A375 (cell line): Measurements from ENCODE around the gene CWF19L1. TPM values are rescaled to one million over a fixed set of nuclear protein-coding genes. Genes with fewer than 3 reads are reported as not detected.

Experiments used
- small RNA-seq: library from RNA; depleted of rRNA; stranded (forward); fragments of <200 nt; gene quantifications from one replicate; pipeline ENCODE3, GENCODE V24; 2014
- total RNA-seq: library from RNA; depleted of rRNA; stranded (reverse); fragments of >200 nt; shearing (Covaris generic); gene quantifications from 2 replicates; pipeline ENCODE4 v1.2.3, GENCODE V29; 2014; rRNA removed

CWF19L1 gene
- 30.1 and 32.4 TPM in 2 replicates for total RNA-seq

DNA sequence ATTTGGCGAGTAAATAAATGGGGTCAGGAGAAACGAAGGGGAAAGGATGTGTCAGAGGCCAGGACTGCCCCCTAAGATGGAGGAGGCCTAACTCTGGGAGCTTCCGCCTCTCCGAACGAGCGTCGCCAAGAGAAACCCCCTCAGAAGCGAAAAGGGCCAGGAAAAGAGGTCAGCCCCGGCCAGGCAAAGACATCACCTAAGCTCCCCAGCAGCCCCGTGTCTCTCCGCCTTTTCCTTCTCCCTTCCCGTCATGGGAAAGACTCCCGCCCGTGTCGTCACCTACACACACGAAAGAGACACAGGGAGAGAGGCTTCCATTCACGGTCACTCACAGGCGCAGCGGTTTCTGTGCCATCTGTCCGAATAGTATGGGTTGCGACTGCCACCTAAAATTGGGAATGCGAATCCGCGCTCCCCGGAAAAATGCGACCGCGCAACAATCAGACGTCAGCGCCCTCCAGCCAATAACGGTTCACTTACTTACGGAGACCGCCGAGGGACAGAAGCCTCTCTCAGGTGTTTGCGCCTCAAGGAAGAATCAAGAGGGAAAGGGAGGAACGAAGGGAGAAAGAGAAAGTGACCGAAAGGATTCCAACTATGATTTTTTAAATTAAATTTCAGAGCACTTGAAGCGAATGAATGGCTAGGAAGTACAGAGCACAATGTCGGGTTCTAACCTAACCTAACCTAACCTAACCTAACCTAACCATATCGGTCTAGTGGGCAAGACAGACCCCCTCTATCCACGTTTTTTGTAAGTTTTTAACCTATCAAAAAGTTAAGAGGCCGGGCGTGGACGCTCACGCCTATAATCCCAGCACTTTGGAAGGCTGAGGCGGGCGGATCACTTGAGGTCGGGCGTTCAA lies at the start of gene CWF19L1:
Gene CWF19L1 (minus strand): TSS at position 400 of the 866 bp plus-strand sequence. CDS start 45 bp downstream, at position 355.

DNA sequence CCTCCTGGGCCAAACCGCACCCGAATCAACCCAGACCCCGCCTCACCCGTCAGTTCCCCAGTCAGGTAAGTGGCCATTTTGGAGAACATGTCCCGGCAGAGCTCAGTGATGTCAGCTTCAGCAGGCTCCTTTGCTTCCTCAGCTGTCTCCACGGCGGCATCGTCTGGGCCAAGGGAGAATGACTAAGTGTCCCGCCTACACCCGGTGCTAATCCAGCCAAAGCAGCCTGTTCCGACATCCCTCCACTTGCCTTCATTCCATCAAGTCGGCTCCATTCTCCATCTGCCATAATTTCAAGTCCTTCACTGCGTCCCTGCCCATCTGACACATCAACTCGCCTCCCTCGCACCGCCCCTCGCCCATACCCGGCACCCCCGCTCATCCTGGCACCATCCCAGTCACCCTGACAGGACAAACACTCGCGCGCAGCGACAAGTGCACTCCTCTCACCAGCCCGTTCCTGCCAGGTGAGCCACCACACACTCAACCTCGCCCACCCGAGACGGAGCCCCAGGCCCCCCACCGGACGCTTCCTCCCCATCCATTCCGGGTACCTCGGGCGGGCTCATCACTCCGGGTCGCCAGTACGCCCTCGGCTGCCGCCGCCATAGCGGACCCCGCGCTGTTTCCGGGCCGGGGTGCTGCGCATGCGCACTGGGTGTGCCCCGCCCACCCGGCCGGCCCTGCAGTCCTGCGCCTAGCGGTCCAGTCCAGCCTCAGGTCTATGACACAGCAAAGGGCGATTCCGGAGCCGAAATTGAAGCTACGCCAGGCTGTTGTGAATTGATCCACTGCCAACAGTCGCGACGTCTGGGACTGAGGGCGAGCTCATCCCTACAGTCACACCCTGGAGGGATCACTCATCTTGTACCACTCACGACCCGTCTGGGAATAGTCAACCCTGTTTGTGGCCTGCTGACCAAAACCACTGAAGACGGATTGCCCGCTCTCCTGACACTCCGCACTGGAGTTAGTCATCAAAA lies 18.9 kb upstream of the CWF19L1 start, which contains the start of gene BLOC1S2:
Gene BLOC1S2 (minus strand): TSS at position 630 of the 983 bp plus-strand sequence. CDS start 21 bp downstream, at position 609.

DNA sequence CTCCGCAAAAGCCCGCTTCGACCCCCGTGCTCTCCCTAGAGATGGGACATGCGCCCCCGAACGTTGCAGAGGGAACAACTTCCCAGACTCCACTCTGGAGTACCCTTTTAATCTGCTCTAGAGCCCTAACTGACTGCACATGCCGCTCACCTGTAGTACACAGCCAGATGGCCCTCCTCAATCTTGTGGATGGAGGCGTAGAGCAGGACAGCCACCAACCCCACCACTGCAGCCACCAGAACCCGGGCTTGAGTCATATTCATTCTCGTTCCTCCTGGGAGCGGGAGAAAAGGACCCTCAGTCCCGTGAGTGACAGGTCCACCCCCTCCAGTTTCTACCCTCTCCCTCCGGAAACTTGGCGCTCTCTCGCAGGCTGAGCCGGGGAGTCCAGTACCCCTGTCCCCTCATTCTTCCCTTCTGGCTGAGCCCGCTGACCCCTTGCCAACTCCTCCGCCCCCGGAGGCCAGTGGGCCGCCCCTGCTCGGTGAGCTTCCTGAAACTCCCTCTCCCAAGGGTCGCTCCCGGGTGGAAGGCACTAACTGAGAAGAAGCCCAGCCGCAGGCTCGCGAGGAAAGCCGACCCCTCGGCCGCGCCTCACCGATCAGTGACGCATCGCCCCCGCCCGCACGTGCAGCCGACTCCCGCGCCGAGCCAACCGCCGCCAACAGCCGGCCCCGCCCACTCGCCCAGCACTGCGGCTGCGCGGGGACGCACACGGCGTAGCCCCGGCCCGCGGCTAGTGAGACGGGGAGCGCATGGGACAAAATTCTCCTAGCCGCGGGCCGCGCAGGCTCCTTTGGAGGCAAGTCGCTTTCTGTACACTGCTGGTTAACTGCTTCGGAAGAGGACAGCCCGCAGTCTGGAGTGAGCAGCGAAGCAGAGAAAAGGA lies 81.8 kb downstream of the CWF19L1 start, which contains the start of gene ERLIN1:
Gene ERLIN1 (minus strand): TSS at position 666 of the 889 bp plus-strand sequence. CDS start 403 bp downstream, at position 263.

Small RNAs within 50 kb of the gene (small RNA-seq; reads per million reads assigned to genes)
- gene RNU6-422P (not detected), gene SNORA12 (16.0 reads per million, percentile 91 among the genes with 10 or more reads in this experiment)

Other genes with a start within 250 kb of the CWF19L1 start
- gene CPN1, start 185.8 kb downstream of the CWF19L1 start, total RNA-seq = 8.6 and 11.1 TPM in 2 replicates
- 28.1 and 33.7 TPM in 2 replicates for gene ERLIN1, start 81.6 kb downstream of the CWF19L1 start, total RNA-seq
- 21.1 and 26.3 TPM in 2 replicates for gene CHUK, start 38.0 kb downstream of the CWF19L1 start, total RNA-seq
- 42.4 and 45.3 TPM in 2 replicates for gene BLOC1S2, start 19.0 kb upstream of the CWF19L1 start, total RNA-seq
- not detected in 2 replicates for gene PKD2L1, start 62.6 kb upstream of the CWF19L1 start, total RNA-seq
- 113 and 114 TPM in 2 replicates for gene SCD, start 79.6 kb upstream of the CWF19L1 start, total RNA-seq
- 0.08 and 0.11 TPM in 2 replicates for gene WNT8B, start 195.4 kb upstream of the CWF19L1 start, total RNA-seq